Measurements from ENCODE around the gene BTBD1.

DNA sequence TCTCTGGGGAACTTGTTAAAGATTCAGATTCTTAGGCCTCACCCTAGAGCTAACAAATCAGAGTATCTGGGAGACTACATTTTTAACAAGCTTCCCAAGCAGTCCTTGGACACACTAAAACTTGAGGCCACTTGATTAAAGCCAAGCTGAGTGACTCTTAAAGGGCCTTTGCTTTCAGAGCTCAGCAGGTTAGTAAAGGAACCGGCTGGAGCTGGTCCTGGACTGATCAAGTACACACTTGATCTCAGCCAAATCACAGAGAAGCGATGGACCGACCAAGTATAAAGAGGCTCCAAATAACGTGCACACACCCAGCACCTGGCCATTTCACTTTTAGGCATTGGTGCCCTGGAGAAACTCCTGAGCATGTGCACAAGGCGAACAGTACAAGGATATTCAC is 27.5 kb upstream of the BTBD1 start:
- TF ChIP-seq, protein P1, sequence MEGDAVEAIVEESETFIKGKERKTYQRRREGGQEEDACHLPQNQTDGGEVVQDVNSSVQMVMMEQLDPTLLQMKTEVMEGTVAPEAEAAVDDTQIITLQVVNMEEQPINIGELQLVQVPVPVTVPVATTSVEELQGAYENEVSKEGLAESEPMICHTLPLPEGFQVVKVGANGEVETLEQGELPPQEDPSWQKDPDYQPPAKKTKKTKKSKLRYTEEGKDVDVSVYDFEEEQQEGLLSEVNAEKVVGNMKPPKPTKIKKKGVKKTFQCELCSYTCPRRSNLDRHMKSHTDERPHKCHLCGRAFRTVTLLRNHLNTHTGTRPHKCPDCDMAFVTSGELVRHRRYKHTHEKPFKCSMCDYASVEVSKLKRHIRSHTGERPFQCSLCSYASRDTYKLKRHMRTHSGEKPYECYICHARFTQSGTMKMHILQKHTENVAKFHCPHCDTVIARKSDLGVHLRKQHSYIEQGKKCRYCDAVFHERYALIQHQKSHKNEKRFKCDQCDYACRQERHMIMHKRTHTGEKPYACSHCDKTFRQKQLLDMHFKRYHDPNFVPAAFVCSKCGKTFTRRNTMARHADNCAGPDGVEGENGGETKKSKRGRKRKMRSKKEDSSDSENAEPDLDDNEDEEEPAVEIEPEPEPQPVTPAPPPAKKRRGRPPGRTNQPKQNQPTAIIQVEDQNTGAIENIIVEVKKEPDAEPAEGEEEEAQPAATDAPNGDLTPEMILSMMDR (conservative IDR thresholded peaks at IDR 0.05; ENCODE audit: low read depth, low read length), result no peak
- TF ChIP-seq EZH2 (IDR thresholded peaks at IDR 0.05; ENCODE audit: low read length, unreplicated experiment), result no peak
